Stimulated activated CD4-positive, alpha-beta T cell treated with anti-CD3 and anti-CD28 coated beads, TNF-alpha, amount 100 ng/mL, for 24 hours (primary cell): ENCODE measurements around the gene TST.
A peak's percentile ranks its signal among the peaks of the same experiment; 100 is the strongest.

Source experiments
- DNase-seq, 3 experiments: peaks; one replicate each; pipeline ENCODE4 v3.0.0-alpha.2; 2020; ENCODE audit warnings: low read depth in 3 of 3

The TST gene

DNA sequence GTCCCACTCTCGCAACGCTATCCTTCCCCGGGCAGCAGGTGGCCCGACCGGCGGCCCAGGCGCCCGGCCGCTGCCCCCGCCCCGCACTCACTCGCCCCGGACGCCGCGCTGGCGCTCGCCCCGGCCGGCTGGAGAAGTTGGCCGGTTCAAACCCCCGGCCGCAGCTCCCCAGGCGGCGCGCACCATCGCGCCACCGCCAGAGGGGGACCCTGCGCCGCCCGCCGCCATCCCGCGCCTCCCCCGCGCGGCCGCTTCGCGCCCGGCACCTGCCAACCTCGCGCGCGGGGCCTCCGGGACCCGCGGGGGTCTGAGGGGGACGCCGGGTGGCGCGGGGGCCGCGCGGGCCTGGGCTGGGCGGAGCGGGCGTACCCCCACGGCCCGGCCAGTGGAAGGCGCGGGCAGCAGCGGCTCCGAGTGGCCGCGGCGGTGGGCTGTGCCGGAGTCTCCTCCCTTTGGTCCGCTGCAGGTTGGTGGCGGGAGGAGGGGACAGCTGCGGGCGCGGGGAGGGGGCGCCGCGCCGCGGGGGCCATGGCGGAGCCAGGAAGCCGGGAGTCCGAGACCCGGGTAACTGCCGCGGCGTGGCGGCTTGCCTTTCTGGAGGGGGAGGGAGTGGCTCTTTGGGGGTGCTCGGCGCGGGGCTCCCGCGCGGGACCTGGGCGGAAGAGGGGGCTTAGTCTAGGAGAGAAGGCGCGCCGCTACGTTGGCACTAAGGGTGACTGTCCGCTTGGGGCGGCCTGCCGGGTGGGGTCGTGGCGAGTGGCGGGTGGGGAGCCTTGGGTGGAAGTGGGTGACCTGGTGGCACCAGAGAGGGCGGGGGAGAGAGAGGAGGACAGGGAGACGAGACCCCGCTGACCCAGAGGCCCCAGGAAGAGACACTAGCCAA, at the start of gene TST, which contains the start of gene MPST:
TSS of gene TST (minus strand) at position 139 of the 883 bp plus-strand sequence. CDS start 715 bp downstream, outside the sequence.
TSS of gene MPST (plus strand) at position 434 of the 883 bp plus-strand sequence. CDS start at position 529, 95 bp downstream.
- DNase-seq, result peak in 1 of 3 experiments; percentile 27

DNA sequence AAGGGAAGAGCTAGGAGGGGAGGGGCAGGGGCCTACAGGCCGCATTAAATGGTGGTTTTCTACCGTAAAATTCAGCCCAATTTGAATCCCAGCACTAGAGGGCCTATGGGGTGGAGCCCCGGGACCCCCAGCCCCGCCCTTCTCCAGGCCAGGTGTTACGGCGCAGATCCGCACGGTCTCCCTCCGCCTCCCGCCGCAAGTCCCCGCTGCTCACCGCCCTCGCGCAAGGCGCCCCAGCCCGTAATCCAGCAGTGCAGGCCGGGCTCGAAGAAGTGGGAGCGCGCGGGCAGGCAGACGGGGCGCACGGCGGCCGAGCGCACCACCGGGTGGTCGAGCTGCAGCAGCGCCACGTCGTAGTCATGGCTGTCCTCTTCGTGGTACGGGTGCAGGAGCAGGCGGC, 49.6 kb upstream of the TST start:
- DNase-seq, result no peak

DNA sequence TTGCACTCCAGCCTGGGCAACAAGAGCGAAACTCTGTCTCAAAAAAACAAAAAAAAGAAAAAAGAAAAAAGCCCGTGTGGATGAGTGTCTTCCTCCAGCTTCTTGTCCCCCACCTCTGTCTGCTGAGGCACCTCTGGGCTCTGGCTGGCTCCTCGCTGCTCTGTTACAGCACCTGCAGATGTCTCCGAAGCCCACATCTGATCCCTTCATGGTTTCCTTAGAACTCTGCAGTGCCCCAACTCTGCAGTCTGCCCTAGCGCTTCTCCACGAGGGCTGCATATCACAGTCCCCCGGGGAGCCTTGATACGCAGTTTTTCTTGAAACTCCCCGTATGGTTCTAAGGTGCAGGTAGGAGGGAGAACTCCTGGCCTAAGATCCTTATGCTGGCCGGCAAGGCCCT, 48.2 kb upstream of the TST start:
- no peak for DNase-seq

DNA sequence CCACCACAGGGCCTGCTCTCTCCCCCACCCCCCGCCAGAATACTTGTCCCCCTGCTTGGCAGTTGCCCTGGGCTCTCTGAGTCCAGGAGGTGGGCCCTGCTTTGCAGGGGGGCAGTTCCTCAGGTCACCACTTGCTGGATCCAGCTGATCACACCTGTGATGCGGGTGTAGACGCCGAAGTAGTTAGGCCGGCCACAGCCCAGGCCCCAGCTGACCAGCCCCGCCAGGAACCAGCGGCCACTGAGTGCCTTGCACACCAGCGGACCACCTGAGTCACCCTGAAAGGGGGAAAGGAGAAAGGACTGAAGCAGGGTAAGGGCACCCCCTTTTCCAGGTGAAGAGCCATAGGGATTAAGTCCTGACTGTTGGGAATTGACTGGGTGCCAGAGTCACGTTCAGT, 46.7 kb upstream of the TST start:
- no peak for DNase-seq

DNA sequence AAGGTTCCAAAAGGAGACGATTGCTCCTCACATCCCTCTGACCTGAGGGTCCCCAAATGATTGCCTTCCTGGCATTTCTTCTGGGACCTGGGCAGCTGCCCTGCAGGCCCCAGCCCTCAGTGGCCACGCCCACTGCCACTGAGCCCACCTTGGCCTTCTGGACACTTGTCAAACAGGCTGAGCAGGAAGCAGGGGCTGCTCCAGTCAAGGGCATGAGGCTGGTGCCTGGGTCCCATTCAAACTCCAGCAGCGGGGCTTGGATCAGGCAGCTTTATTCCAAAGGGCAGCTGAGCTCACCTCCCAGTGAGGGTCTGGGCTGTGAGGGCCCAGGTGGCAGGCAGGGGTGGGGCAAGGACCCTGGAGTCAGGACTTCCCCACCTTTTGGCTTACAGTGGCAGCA, 45.9 kb upstream of the TST start:
- no peak for DNase-seq

DNA sequence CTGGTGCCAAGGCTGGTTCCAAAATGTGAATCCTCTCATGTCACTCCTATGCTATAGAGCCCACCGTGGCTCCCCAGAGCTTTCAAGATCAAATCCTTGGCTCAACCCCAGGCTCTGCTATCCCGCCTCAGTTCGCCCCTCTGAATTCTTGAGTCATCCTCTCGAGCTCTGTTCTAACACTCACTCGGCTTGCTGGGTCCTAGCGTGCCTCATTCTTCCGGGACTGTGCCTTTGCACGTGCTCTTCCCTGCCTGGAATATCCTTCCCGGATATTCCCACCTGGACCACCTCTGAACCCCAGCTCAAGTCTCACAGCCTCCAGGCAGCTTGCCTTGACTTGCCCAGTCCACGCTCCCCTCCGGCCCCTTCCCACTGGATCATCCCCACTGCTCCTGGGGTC, 45.3 kb upstream of the TST start:
- no peak for DNase-seq

DNA sequence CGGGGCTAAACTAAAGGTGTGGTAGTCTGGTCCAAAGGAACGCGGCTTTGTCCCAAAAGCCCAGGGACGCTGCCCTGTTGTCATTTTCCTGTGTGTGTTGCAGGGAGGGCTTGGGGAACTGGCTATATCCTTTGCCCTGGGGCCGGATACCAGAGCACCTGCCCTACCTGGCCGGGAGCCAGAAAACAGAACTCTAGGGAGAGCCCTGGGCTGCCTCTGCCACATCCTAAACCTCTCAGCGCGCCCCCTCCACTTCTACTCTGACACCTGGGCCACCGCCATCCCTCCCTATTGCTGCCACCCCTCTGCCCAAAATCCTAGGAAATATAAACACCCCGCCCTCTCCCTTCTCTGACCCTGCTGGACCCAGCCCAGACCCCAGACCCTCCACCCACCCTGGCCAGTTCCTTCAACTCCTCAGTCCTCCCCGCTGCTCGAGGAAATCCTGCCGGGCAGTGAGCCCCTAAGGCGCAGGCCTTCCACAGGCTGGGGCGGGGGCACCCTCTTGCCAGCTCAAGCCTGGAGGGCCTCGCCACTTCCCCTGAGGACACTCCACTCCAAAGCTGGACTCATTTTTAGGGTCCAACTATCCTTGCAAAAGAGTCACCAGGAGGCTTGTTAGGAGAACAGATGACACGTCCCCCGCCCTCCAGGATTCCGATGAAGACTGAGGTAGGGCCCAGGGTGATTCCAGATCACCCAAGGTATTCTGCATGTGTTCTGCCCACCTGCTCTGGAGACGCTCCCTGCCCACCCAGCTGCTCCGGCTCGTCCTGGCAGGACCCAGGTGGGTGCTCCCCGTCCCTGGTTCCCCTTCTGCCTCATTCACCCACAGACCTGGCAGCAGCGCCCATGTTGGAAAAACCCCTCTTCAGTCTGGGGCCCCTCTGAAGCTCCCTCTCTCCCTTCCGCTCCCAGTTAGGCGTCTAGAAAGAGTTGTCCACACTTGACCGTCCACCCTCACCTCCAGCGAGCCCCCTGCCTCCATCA, 44.5 kb upstream of the TST start:
- DNase-seq, result no peak

DNA sequence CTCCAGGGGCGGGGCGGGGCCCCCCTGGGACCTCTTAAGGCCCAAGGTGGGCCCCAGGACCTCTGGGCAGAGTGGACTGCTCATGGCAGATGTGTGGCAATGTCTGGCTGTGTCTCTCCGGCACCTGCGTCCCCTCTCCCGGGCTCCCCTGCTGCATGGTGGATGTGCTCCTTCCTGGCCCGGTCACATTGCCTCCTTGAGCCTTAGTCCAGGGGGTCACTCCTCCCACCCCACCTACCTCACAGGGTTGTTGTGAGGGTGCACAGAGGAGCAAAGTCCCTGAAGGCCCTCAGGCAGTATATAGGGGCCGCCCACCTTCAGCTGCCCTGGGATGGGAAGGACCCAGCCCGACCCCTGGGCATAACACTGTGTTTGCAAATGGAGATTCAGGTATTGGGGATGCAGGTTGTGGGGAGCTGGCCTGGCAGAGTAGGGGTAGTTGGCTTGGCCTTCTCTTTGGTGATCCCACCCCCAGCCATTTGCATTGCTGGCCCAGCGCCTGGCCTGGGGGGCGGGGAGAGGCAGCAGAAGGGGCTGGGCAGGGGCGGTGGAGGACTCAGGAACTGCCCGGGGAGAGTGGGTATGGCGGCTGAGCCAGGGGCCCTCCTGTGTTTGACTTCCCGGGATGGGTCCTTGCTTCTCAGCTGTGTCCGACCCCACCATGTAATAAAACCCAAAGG, 43.6 kb upstream of the TST start:
- DNase-seq, result no peak

DNA sequence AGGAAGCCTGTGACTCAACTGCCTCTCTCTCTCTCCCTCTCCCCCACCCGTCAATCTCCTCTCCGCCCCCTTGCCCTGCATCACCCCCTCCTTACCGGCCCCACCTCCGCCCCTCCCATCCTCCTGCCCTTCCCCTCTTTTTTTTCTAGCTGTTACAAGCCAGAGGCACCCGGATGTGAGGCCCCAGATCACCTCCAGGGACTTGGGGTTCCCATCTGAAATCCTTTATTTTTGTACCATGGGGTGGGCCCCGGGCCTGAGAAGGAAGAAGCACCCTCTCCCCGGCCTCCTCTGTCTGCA, 43.1 kb upstream of the TST start:
- DNase-seq, result no peak

DNA sequence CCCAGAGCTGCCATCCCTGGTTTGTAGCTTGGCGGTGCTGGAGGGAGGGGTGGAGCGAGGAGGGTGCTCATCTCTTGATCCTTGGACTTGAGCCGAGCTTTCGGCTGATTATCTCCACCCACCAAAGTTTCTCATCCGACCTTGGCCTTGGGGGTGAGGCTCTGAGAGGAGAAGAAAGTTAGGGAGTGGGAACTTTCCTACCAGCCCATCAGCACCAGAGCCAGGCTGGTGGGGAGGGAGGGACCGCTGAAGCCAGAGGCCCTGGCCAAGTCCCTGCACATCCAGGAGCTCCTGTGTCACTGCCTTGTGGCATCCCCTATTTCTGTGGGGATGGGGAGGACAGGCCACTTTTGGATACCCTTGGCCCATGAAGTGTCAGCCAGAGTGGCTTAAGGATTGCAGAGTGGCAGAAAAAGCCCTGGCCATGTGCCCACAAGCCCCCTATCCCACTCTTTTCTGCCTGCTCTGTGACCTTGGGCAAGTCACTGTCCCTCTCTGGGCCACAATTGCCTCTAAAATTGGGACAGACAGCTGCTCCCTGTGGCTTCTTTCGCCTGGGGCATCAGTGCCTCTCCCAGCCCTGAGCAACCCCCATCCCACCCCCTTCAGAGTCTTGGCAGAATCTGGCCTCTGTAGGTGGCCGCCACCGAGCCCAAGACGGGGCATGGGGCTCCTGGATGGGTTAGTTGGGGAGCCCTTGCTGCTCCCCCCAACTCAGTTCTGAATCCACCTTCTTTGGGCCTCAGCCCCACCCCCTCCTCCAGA, 42.5 kb upstream of the TST start:
- DNase-seq, result no peak

DNA sequence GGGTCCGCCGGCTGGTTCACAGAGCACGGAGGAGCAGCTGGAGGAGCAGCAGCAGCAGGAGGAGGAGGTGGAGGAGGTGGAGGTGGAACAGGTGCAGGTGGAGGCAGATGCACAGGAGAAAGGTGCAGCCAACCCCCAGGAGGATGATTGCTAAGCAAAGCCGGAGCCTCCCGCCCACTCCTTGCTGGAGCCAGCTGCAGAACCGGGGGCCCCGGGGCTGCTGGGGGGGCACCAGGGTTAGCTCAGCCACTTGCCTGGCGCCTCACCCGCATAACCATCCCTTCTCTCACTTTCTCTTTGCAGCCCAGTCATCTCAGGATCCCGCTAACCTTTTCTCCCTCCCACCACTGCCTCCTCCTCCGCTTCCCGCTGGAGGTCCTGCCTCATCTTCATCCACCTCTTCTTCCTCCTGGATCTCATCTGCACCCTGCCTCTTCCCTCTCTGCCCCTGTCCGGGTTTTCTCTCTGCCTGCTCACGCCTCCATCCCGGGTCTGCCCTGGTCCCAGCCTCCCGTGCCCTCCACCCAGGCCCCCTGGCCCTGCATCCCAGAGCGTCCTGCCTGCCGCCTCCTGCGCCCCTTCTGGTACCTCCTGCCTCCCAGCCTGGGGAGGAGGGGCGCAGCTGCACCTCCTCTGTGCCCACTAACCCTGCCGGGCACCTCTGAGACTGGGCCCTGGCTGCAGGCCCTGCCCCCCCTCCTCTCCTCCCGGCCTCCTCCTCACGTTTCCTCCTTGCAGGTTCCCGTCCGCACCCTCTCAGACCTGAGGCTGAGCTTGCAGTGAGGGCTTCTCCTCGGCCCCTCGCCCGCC, 41.8 kb upstream of the TST start:
- peak; percentile 23 to 75 (median 29) for DNase-seq

DNA sequence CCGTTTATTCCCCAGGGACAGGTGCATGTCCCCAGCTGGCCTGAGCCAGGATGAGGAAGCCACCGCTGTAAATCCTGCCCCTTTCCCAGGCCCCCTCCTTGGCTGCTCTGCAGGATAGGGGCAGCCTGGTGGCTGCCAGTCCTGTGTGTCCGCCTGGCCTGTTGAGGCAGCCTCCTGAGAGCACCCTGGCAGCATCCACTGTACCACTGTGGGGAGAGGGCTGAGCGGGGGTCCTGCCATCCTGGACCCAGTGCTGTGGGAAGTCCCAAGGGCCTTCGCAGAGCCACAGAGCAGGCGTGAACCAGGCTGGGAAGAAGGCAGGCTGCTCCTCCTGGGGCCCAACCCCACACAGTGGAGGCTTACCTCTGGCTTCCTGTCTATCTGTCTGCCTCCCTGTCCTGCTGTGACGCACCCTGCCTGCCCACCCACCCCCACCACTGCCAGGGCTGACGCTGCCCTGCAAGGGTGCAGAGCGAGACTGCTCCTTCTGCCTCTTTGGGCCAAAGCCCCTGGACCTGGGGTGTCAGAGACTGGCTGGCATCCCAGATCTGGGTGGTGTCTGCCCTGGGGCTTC, 40.7 kb upstream of the TST start:
- no peak for DNase-seq

DNA sequence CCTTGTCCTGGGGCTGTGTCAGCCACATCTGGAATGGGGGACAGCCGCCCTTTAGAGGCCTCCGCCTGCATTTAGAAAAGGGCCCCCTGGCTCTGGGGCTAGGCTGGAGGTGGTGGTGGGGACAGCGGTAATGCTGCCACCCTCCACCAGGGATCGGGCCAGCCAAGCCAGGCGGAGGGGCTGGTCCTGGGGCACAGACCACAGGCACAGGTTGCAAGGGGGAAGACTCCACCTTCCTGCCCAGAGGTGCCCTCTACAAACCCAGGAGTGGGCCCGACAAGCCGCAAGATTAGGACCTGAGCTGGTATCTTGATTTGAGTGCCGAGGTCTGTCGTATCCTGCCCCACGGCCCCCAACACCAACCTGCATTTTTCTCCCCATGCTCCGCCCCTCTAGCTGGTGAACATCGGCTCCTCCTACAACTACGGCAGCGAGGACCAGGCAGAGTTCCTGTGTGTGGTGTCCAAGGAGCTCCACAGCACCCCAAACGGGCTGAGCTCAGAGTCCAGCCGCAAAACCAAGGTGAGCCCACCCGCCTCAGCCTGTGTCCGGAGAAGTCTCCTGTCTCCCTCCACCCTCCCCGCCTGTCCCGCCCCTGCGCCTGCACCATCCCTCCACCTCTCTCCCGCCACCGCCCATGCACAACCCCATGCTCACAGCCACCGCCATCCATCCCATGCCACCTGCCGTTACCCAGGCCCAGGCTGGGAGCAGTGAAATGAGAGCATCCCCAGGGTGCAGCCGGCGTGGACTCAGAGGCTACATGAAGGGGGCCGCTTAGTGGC, 39.9 kb upstream of the TST start:
- no peak for DNase-seq

DNA sequence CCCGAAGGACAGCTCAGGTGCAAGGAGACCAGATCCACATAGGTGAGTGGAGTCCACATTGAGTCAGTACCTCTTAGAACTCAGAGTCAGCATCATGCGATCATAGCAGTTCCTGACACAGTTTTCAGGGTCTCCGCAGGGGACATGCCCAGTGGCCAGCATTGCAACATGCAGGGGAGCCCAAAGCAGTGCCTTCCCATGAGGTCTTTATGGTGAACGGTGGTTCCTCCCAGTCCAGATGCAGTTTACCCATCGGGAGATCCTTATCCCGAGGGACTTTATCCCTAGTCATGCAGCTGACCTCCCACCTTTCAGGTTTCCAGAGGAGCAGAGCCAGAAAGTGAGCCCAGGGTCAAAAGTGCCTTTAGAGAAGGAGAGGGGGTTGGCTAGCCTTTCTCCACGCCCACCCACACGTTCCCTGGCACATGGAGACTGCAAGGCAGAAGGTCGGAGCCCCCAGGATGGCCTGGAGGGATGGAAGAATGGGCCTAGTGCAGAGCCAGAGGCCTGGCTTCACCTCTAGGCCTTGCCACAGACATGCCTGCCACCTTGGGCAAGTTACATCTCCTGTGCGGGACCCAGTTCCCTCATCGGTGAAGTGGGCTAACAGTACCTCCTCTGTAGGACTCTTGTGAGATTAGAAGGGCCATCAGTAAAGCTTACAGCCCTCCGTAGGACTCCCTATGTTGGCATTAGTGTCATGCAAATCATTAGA, 38.7 kb upstream of the TST start:
- no peak for DNase-seq

DNA sequence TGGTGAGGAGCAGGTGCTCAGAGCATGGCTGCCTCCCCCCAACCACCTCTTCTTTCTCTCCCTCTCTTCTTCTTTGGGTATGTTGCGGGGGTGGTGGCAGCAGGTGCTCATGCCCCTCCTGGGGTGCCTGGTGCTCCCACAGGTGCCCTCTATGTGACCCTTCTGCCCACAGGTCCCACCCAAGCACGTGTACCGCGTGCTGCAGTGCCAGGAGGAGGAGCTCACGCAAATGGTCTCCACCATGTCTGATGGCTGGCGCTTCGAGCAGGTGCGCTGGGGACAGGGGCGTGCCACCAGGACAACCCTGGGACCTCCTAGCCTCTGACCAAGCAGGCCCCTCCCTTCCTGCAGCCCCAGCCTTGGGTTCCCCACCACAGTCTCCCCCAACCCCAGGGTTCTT, 38.0 kb upstream of the TST start:
- DNase-seq, result no peak

DNA sequence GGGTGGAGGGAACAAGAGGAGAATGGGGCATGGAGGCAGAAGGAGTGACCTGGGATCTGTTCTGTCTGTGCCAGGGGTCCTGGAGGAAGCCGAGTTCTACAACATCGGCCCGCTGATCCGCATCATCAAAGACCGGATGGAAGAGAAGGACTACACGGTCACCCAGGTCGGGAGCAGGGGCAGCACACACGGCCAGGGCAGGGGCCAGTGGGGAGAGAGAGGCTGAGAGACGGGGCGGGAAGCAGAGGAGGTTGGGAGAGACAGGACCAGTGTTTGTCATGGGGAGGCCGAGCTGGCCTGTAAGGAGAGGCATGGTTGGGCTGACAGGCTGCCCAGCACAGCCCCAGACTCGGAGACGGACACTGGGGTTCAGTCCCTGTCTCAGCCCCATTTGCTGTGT, 37.0 kb upstream of the TST start:
- no peak for DNase-seq

DNA sequence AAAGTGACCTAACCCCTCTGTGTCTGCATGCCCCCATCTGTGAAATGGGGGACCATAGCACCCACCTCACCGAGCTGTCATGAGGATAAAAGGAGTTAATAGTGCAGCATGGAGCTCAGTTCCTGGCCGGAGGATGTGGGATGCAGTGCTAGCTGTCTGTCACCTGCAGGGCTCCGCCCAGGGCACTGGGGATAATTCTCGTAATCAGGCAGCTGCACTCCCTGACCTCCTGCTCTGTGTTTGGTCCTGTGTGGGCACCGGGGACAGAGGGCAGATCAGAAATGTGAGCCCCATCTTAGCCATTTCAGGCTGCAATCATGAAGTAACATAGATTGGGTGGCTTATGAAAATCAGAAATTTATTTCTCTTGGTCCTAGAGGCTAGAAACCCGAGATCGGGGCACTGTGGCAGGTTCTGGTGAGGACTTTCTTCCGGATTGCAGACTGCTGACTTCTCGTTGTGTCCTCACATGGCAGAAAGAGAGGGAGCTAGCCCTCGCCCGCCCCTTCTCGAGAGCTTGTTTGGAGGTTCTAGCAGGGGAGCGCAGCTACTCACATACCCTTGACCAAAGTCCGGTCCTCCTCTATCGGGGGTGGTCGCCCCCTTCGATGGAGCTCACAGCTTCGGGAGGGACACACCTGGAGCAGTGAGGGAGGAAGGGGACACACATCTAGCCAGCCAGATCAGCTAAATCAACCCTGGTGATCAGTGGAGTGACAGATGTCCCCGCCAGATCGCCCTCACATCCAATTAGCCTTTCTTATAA, 35.5 kb upstream of the TST start:
- no peak for DNase-seq

DNA sequence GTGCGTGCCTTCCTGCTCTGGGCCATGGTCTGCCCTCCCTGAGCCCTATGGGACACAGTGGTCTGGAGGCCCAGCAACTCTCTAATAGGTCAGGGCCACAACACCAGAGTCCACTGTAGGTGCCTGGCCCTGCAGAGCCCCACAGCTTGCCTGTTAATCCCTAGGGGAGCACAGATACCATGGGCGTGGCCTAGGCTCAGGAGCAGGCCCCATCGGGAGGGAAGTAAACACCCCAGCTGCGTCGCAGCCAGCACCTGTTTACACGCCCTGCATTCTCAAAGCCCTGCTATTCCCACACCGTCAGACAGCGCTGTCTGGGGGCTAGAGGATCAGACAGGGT, 34.8 kb upstream of the TST start:
- no peak for DNase-seq
